ENCODE results near the gene PTPRO.

- TF ChIP-seq CTCF (IDR thresholded peaks at IDR 0.05), result no peak
- TF ChIP-seq POLR2A (IDR thresholded peaks at IDR 0.05), result no peak
Observed at GRCh38 chr12:15515010-15515409, 192.7 kb downstream of the PTPRO start.
